ENCODE data around the gene ARL14. TPM values are rescaled to one million over a fixed set of nuclear protein-coding genes. Genes with fewer than 3 reads are reported as not detected.

ARL14 gene
- polyA plus RNA-seq, 1 donor from 2014 or later, result not detected

- H3K9ac ChIP-seq (ENCODE audit: low read length), result no peak overlapping the region
- H4K20me1 ChIP-seq (ENCODE audit: insufficient read depth), result no peaks in the 10 kb centered on the region
- TF ChIP-seq EP300 (conservative IDR thresholded peaks at IDR 0.05; ENCODE audit: poor library complexity, severe bottlenecking), result no peak
- TF ChIP-seq, protein P1, sequence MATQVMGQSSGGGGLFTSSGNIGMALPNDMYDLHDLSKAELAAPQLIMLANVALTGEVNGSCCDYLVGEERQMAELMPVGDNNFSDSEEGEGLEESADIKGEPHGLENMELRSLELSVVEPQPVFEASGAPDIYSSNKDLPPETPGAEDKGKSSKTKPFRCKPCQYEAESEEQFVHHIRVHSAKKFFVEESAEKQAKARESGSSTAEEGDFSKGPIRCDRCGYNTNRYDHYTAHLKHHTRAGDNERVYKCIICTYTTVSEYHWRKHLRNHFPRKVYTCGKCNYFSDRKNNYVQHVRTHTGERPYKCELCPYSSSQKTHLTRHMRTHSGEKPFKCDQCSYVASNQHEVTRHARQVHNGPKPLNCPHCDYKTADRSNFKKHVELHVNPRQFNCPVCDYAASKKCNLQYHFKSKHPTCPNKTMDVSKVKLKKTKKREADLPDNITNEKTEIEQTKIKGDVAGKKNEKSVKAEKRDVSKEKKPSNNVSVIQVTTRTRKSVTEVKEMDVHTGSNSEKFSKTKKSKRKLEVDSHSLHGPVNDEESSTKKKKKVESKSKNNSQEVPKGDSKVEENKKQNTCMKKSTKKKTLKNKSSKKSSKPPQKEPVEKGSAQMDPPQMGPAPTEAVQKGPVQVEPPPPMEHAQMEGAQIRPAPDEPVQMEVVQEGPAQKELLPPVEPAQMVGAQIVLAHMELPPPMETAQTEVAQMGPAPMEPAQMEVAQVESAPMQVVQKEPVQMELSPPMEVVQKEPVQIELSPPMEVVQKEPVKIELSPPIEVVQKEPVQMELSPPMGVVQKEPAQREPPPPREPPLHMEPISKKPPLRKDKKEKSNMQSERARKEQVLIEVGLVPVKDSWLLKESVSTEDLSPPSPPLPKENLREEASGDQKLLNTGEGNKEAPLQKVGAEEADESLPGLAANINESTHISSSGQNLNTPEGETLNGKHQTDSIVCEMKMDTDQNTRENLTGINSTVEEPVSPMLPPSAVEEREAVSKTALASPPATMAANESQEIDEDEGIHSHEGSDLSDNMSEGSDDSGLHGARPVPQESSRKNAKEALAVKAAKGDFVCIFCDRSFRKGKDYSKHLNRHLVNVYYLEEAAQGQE (IDR thresholded peaks at IDR 0.05; ENCODE audit: borderline replicate concordance), result no peak
- no peak for TF ChIP-seq MXI1 (conservative IDR thresholded peaks at IDR 0.05; ENCODE audit: poor library complexity, severe bottlenecking)
- TF ChIP-seq RAD21 (conservative IDR thresholded peaks at IDR 0.05), result no peak
- no peak for TF ChIP-seq POLR2AphosphoS5 (IDR thresholded peaks at IDR 0.05)
- TF ChIP-seq SMC3 (conservative IDR thresholded peaks at IDR 0.05; ENCODE audit: poor library complexity), result no peak
- TF ChIP-seq EZH2 (IDR thresholded peaks at IDR 0.05; ENCODE audit: borderline replicate concordance, insufficient read depth, low read length, poor library complexity, severe bottlenecking), result no peak
- H3K79me2 ChIP-seq (replicated peaks; ENCODE audit: insufficient read depth, low read length), result no peaks in the 10 kb centered on the region
- no peak overlapping the region for H3K27ac ChIP-seq (ENCODE audit: low read length)
- H2AFZ ChIP-seq (ENCODE audit: low read depth, low read length), result no peak overlapping the region
- no peak overlapping the region for H3K4me3 ChIP-seq (ENCODE audit: low read length)
- H3K27me3 ChIP-seq (ENCODE audit: insufficient read depth, low read depth, low read length), result no peaks in the 10 kb centered on the region
- no peaks in the 10 kb centered on the region for H3K9me3 ChIP-seq (ENCODE audit: low read length)
- H3F3A ChIP-seq (ENCODE audit: insufficient read depth, low read length, poor library complexity, severe bottlenecking), result no peaks in the 10 kb centered on the region
- no peaks in the 10 kb centered on the region for H3K9me2 ChIP-seq (ENCODE audit: insufficient read depth, low read length)
- H3K4me2 ChIP-seq (ENCODE audit: low read length), result no peak overlapping the region
- H3K36me3 ChIP-seq (ENCODE audit: insufficient read depth, low read length), result no peaks in the 10 kb centered on the region
Measured at GRCh38 chr3:160722331-160722730, 45.4 kb downstream of the ARL14 start.

DNA sequence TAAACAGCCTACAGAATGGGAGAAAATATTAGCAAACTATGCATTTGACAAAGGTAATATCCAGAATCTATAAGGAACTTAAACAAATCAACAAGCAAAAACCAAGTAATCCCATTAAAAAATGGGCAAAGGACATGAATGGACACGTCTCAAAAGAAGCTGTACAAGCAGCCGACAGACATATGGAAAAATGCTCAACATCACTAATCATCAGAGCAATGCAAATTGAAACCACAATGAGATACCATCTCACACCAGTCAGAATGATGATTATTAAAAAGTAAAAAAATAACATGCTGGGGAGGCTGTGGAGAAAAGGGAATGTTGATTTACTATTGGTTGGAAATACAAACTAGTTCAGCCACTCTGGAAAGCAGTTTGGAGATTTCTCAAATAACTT is 48.4 kb downstream of the ARL14 start:
- H3K9me3 ChIP-seq (ENCODE audit: low read length), result no peaks in the 10 kb centered on the region
- H4K20me1 ChIP-seq (ENCODE audit: insufficient read depth), result no peaks in the 10 kb centered on the region
- no peak overlapping the region for H3K27ac ChIP-seq (ENCODE audit: low read length)
- no peaks in the 10 kb centered on the region for H3K79me2 ChIP-seq (replicated peaks; ENCODE audit: insufficient read depth, low read length)
- no peak overlapping the region for H2AFZ ChIP-seq (ENCODE audit: low read depth, low read length)
- H3K9ac ChIP-seq (ENCODE audit: low read length), result no peak overlapping the region
- no peaks in the 10 kb centered on the region for H3F3A ChIP-seq (ENCODE audit: insufficient read depth, low read length, poor library complexity, severe bottlenecking)
- H3K36me3 ChIP-seq (ENCODE audit: insufficient read depth, low read length), result no peaks in the 10 kb centered on the region
- H3K4me3 ChIP-seq (ENCODE audit: low read length), result no peak overlapping the region
- H3K9me2 ChIP-seq (ENCODE audit: insufficient read depth, low read length), result no peaks in the 10 kb centered on the region
- H3K27me3 ChIP-seq (ENCODE audit: insufficient read depth, low read depth, low read length), result no peaks in the 10 kb centered on the region
- TF ChIP-seq MXI1 (conservative IDR thresholded peaks at IDR 0.05; ENCODE audit: poor library complexity, severe bottlenecking) (no peak), EP300 (conservative IDR thresholded peaks at IDR 0.05; ENCODE audit: poor library complexity, severe bottlenecking) (no peak), RAD21 (conservative IDR thresholded peaks at IDR 0.05) (no peak), SMC3 (conservative IDR thresholded peaks at IDR 0.05; ENCODE audit: poor library complexity) (no peak), POLR2AphosphoS5 (IDR thresholded peaks at IDR 0.05) (no peak), TAF1 (IDR thresholded peaks at IDR 0.05; ENCODE audit: low read depth) (no peak), CTCF (IDR thresholded peaks at IDR 0.05; ENCODE audit: poor library complexity, severe bottlenecking) (no peak), EZH2 (IDR thresholded peaks at IDR 0.05; ENCODE audit: borderline replicate concordance, insufficient read depth, low read length, poor library complexity, severe bottlenecking) (no peak)
- TF ChIP-seq, protein P1 (IDR thresholded peaks at IDR 0.05; ENCODE audit: borderline replicate concordance), result no peak
- H3K4me2 ChIP-seq (ENCODE audit: low read length), result no peak overlapping the region

Small RNAs within 50 kb of the gene (small RNA-seq; reads per million reads assigned to genes)
- gene RF00139, result 0 reads per million in 3 experiments

Other genes starting within 250 kb of the ARL14 start
- gene TRIM59, start 227.4 kb upstream of the ARL14 start, polyA plus RNA-seq, result 0.53 and 0.78 TPM in 2 replicates
- gene KPNA4, start 111.6 kb upstream of the ARL14 start, polyA plus RNA-seq, result 20.7 and 23.1 TPM in 2 replicates
- 24.9 and 28.3 TPM in 2 replicates for gene PPM1L, start 79.1 kb downstream of the ARL14 start, polyA plus RNA-seq

All from neural cell (in vitro differentiated cells).